ENCODE measurements around the gene FKTN. TPM values are rescaled to one million over a fixed set of nuclear protein-coding genes. Genes with fewer than 3 reads are reported as not detected.
A peak's percentile ranks its signal among the peaks of the same experiment; 100 is the strongest.

The FKTN gene
- total RNA-seq = 10 to 100 TPM in 6 of 7 donors, 1 to 10 TPM in 1; 9.7 to 19.5 (median 14.3) TPM
- polyA plus RNA-seq = 1 to 10 TPM; 3.8 to 9.9 TPM
- long read RNA-seq, donor 1, partial matches to known transcripts = 0 of 3 reads
- long read RNA-seq, donor 1, other reads (novel, unspliced or antisense) = 3 of 3 reads
- long read RNA-seq, donor 2, partial matches to known transcripts = 0 of 1 reads
- long read RNA-seq, donor 2, other reads (novel, unspliced or antisense) = 0 of 1 reads
- long read RNA-seq, donor 3, partial matches to known transcripts = 0 of 4 reads
- long read RNA-seq, donor 3, other reads (novel, unspliced or antisense) = 3 of 4 reads

DNA sequence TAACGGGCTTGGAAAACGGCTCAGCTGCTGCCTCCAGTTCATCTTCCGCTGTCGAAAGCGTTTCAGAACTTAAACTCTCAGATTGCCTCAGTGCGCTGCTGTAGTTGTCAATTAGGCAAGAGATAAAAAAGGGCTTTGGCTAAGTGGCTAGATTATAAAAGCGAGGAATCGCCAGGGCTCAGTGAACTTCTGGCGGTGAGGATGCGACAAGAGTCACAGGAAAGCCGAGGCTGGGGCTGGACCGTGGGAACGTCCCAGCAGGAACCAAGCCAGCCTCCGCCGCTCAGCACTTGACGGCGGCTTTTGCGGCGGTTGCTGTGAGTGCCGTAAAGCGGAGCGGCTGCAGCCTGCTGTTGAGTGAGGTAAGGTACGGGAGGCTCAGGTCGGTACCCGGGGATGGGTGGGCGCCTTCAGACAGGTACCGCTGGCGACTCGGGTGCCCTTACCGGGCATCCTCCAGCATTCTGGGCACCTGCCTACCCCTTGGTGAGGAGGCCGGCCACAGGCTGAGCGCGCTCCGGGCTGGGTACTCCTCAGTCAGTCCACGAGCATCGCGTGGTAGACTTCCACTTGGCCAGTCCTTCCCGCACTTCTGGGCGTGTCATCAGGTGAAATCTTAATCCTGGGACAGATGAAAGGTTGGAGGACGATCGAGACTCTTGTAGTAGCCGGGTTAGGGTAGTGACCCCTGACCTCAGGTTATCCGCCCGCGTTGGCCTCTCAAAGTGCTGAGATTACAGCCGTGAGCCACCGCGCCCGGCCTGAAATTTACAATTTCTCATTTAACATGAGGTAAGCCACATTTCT, at the start of gene FKTN:
Gene FKTN (plus strand): TSS at position 328 of the 807 bp plus-strand sequence. CDS start 16,902 bp downstream, outside the sequence.
- peak; percentile 79 to 89 (median 85) for DNase-seq
- H3K27ac ChIP-seq = peak within 1 kb of the TSS in 1 of 2 donors; percentile 7
- H3K4me3 ChIP-seq = peak within 1 kb of the TSS; percentile 66

DNA sequence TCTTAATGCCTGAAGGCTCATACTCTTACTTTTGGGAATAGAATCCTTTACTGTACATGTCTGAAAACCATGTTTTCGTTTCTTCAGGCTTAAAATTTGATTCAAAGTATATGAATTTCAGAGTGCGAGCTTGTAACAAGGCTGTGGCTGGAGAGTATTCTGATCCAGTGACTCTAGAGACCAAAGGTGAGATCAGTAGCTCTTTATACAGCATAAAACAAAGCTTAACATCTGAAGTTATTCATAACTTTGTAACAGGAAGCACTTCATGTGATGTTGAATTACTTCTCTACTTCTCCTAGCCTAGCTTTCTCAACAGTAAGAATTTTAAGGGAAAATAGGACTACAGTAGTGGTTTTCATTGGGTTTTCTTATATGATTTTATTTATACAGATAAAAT, 49.4 kb upstream of the FKTN start:
- 93 to 100% (median 98%) methylated on average over 2 of the region's 2 CpGs for WGBS, 3 donors
- TF ChIP-seq, protein P1, sequence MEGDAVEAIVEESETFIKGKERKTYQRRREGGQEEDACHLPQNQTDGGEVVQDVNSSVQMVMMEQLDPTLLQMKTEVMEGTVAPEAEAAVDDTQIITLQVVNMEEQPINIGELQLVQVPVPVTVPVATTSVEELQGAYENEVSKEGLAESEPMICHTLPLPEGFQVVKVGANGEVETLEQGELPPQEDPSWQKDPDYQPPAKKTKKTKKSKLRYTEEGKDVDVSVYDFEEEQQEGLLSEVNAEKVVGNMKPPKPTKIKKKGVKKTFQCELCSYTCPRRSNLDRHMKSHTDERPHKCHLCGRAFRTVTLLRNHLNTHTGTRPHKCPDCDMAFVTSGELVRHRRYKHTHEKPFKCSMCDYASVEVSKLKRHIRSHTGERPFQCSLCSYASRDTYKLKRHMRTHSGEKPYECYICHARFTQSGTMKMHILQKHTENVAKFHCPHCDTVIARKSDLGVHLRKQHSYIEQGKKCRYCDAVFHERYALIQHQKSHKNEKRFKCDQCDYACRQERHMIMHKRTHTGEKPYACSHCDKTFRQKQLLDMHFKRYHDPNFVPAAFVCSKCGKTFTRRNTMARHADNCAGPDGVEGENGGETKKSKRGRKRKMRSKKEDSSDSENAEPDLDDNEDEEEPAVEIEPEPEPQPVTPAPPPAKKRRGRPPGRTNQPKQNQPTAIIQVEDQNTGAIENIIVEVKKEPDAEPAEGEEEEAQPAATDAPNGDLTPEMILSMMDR (IDR thresholded peaks at IDR 0.05) = no peak
- TF ChIP-seq POLR2A (IDR thresholded peaks at IDR 0.05) = no peak
- TF ChIP-seq EP300 (IDR thresholded peaks at IDR 0.05) = no peak
- intact Hi-C loops (cut with DNase I) = no loop called here
- H3K4me1 ChIP-seq (ENCODE audit: insufficient read depth) = no peaks in the 10 kb centered on the region
- no peaks in the 10 kb centered on the region for H3K27me3 ChIP-seq
- no peak overlapping the region for H3K4me3 ChIP-seq
- no peak for DNase-seq
- H3K36me3 ChIP-seq = no peaks in the 10 kb centered on the region
- no peaks in the 10 kb centered on the region for H3K9me3 ChIP-seq
- H3K27ac ChIP-seq = no peak overlapping the region

More for the DNA sequence above, at the start of gene FKTN:
- peaks cover 2% of the 10 kb centered on the region for H3K4me1 ChIP-seq (ENCODE audit: insufficient read depth)
- peaks cover 0 to 9% of the 10 kb centered on the region in 2 donors for H3K9me3 ChIP-seq
- TF ChIP-seq EP300 (IDR thresholded peaks at IDR 0.05) = no peak
- TF ChIP-seq, protein P1 (IDR thresholded peaks at IDR 0.05) = no peak
- TF ChIP-seq POLR2A (IDR thresholded peaks at IDR 0.05) = no peak
- no peaks in the 10 kb centered on the region for H3K36me3 ChIP-seq
- H3K27me3 ChIP-seq = no peaks in the 10 kb centered on the region
- 0 to 1% (median 1%) methylated on average over 45 to 49 of the region's 49 CpGs for WGBS, 3 donors
- intact Hi-C loops (cut with DNase I) = no loop called here

GRCh38 chr9:105510024-105510423, 47.9 kb upstream of the FKTN start:
- no peak overlapping the region for H3K27ac ChIP-seq
- no peaks in the 10 kb centered on the region for H3K9me3 ChIP-seq
- H3K4me3 ChIP-seq = no peak overlapping the region
- WGBS, 3 donors = 67 to 93% (median 88%) methylated on average over 1 of the region's 1 CpG
- TF ChIP-seq EP300 (IDR thresholded peaks at IDR 0.05) (no peak), POLR2A (IDR thresholded peaks at IDR 0.05) (no peak)
- TF ChIP-seq, protein P1 (IDR thresholded peaks at IDR 0.05) = no peak
- DNase-seq = no peak
- H3K36me3 ChIP-seq = peaks cover 2% of the 10 kb centered on the region
- H3K27me3 ChIP-seq = no peaks in the 10 kb centered on the region
- H3K4me1 ChIP-seq (ENCODE audit: insufficient read depth) = no peaks in the 10 kb centered on the region
- intact Hi-C loops (cut with DNase I) = no loop called here

GRCh38 chr9:105511446-105511845, 46.5 kb upstream of the FKTN start:
- peaks cover 2% of the 10 kb centered on the region for H3K36me3 ChIP-seq
- no peak for DNase-seq
- TF ChIP-seq POLR2A (IDR thresholded peaks at IDR 0.05) (no peak), EP300 (IDR thresholded peaks at IDR 0.05) (no peak)
- TF ChIP-seq, protein P1 (IDR thresholded peaks at IDR 0.05) = no peak
- no peaks in the 10 kb centered on the region for H3K27me3 ChIP-seq
- no peak overlapping the region for H3K27ac ChIP-seq
- H3K9me3 ChIP-seq = no peaks in the 10 kb centered on the region
- intact Hi-C loops (cut with DNase I) = no loop called here
- no peak overlapping the region for H3K4me3 ChIP-seq
- H3K4me1 ChIP-seq (ENCODE audit: insufficient read depth) = no peaks in the 10 kb centered on the region
